Activated naive CD8-positive, alpha-beta T cell treated with anti-CD3 and anti-CD28 coated beads, Interleukin-2, amount 50 U/mL, for 24 hours (primary cell): ENCODE measurements around the gene ASTN2.

Source experiments
- ATAC-seq: fragments of 150-1000 bp; cut with Tn5 transposase; one replicate; pipeline ENCODE4 v1.10.0; 2021
- DNase-seq: peaks from one replicate; pipeline ENCODE4 v3.0.0; 2021
- H3K27ac Mint-ChIP-seq: one replicate; pipeline ENCODE4 v1.8.0; 2021; ENCODE audit warnings: mild to moderate bottlenecking, mixed read lengths
- H3K27me3 Mint-ChIP-seq: one replicate; pipeline ENCODE4 v1.8.0; 2021; ENCODE audit warnings: mixed read lengths
- H3K36me3 Mint-ChIP-seq: one replicate; pipeline ENCODE4 v1.8.0; 2021; ENCODE audit warnings: low read depth, mixed read lengths
- H3K4me1 Mint-ChIP-seq: one replicate; pipeline ENCODE4 v1.8.0; 2021; ENCODE audit warnings: mixed read lengths
- H3K4me3 Mint-ChIP-seq: one replicate; pipeline ENCODE4 v1.8.0; 2021; ENCODE audit warnings: mild to moderate bottlenecking, moderate library complexity, mixed read lengths
- H3K9me3 Mint-ChIP-seq: one replicate; pipeline ENCODE4 v1.8.0; 2021; ENCODE audit warnings: mixed read lengths

ASTN2 gene

GRCh38 chr9:116417464-116417863 is 997.4 kb downstream of the ASTN2 start:
- Mint-ChIP-seq H3K9me3 (no peaks in the 10 kb centered on the region), H3K36me3 (peaks cover 6% of the 10 kb centered on the region), H3K4me1 (no peaks in the 10 kb centered on the region), H3K27me3 (no peaks in the 10 kb centered on the region), H3K27ac (no peak overlapping the region), H3K4me3 (no peak overlapping the region)
- no peak for ATAC-seq
- DNase-seq, result no peak

- Mint-ChIP-seq H3K4me3 (no peak overlapping the region), H3K27me3 (no peaks in the 10 kb centered on the region), H3K9me3 (no peaks in the 10 kb centered on the region), H3K36me3 (peaks cover 6% of the 10 kb centered on the region), H3K4me1 (no peaks in the 10 kb centered on the region), H3K27ac (no peak overlapping the region)
- ATAC-seq (no peak), DNase-seq (no peak)
Measured at GRCh38 chr9:116416421-116416820, 998.4 kb downstream of the ASTN2 start.

- Mint-ChIP-seq H3K9me3 (no peaks in the 10 kb centered on the region), H3K4me3 (no peak overlapping the region), H3K27me3 (no peaks in the 10 kb centered on the region), H3K4me1 (no peaks in the 10 kb centered on the region), H3K36me3 (no peaks in the 10 kb centered on the region), H3K27ac (no peak overlapping the region)
- ATAC-seq (no peak), DNase-seq (no peak)
Measured at GRCh38 chr9:116414374-116414773, 1000.5 kb downstream of the ASTN2 start.

GRCh38 chr9:116411506-116411905 is 1003.4 kb downstream of the ASTN2 start:
- no peak overlapping the region for H3K27ac Mint-ChIP-seq
- H3K4me3 Mint-ChIP-seq, result no peak overlapping the region
- H3K4me1 Mint-ChIP-seq, result no peaks in the 10 kb centered on the region
- DNase-seq, result no peak
- H3K27me3 Mint-ChIP-seq, result no peaks in the 10 kb centered on the region
- no peaks in the 10 kb centered on the region for H3K9me3 Mint-ChIP-seq
- no peaks in the 10 kb centered on the region for H3K36me3 Mint-ChIP-seq
- no peak for ATAC-seq

- no peak overlapping the region for H3K27ac Mint-ChIP-seq
- no peaks in the 10 kb centered on the region for H3K36me3 Mint-ChIP-seq
Measured at GRCh38 chr9:116409638-116410037, 1005.2 kb downstream of the ASTN2 start.

GRCh38 chr9:116409129-116409528 is 1005.7 kb downstream of the ASTN2 start:
- H3K27ac Mint-ChIP-seq, result no peak overlapping the region
- H3K27me3 Mint-ChIP-seq, result no peaks in the 10 kb centered on the region
- H3K36me3 Mint-ChIP-seq, result no peaks in the 10 kb centered on the region
- H3K4me1 Mint-ChIP-seq, result no peaks in the 10 kb centered on the region
- no peak overlapping the region for H3K4me3 Mint-ChIP-seq
- ATAC-seq (no peak), DNase-seq (no peak)
- H3K9me3 Mint-ChIP-seq, result no peaks in the 10 kb centered on the region

More at GRCh38 chr9:116409638-116410037, 1005.2 kb downstream of the ASTN2 start:
- Mint-ChIP-seq H3K4me1 (no peaks in the 10 kb centered on the region), H3K9me3 (no peaks in the 10 kb centered on the region), H3K27me3 (no peaks in the 10 kb centered on the region), H3K4me3 (no peak overlapping the region)
- ATAC-seq, result no peak
- DNase-seq, result no peak

- H3K27me3 Mint-ChIP-seq, result no peaks in the 10 kb centered on the region
- no peak for ATAC-seq
- H3K27ac Mint-ChIP-seq, result no peak overlapping the region
- H3K36me3 Mint-ChIP-seq, result no peaks in the 10 kb centered on the region
- no peak overlapping the region for H3K4me3 Mint-ChIP-seq
- H3K9me3 Mint-ChIP-seq, result no peaks in the 10 kb centered on the region
- no peaks in the 10 kb centered on the region for H3K4me1 Mint-ChIP-seq
- DNase-seq, result no peak
Measured at GRCh38 chr9:116406469-116406868, 1008.4 kb downstream of the ASTN2 start.

GRCh38 chr9:116405321-116405720 is 1009.5 kb downstream of the ASTN2 start:
- Mint-ChIP-seq H3K4me1 (no peaks in the 10 kb centered on the region), H3K27ac (no peak overlapping the region), H3K9me3 (no peaks in the 10 kb centered on the region), H3K27me3 (no peaks in the 10 kb centered on the region), H3K4me3 (no peak overlapping the region), H3K36me3 (no peaks in the 10 kb centered on the region)
- DNase-seq, result no peak
- no peak for ATAC-seq

GRCh38 chr9:116404228-116404627 is 1010.6 kb downstream of the ASTN2 start:
- Mint-ChIP-seq H3K27ac (no peak overlapping the region), H3K36me3 (no peaks in the 10 kb centered on the region), H3K27me3 (no peaks in the 10 kb centered on the region), H3K9me3 (no peaks in the 10 kb centered on the region), H3K4me1 (no peaks in the 10 kb centered on the region), H3K4me3 (no peak overlapping the region)
- ATAC-seq, result no peak
- no peak for DNase-seq

GRCh38 chr9:116403171-116403570 is 1011.7 kb downstream of the ASTN2 start:
- H3K27me3 Mint-ChIP-seq, result no peaks in the 10 kb centered on the region

GRCh38 chr9:116395699-116396037 is 1019.2 kb downstream of the ASTN2 start:
- H3K27me3 Mint-ChIP-seq, result no peaks in the 10 kb centered on the region
- H3K4me3 Mint-ChIP-seq, result no peak overlapping the region
- no peak for ATAC-seq
- no peak for DNase-seq
- H3K27ac Mint-ChIP-seq, result no peak overlapping the region
- H3K9me3 Mint-ChIP-seq, result no peaks in the 10 kb centered on the region
- no peaks in the 10 kb centered on the region for H3K4me1 Mint-ChIP-seq
- H3K36me3 Mint-ChIP-seq, result peaks cover 2% of the 10 kb centered on the region

More at GRCh38 chr9:116403171-116403570, 1011.7 kb downstream of the ASTN2 start:
- DNase-seq (no peak), ATAC-seq (no peak)
- H3K9me3 Mint-ChIP-seq, result no peaks in the 10 kb centered on the region
- no peaks in the 10 kb centered on the region for H3K36me3 Mint-ChIP-seq
- no peaks in the 10 kb centered on the region for H3K4me1 Mint-ChIP-seq
- H3K4me3 Mint-ChIP-seq, result no peak overlapping the region
- no peak overlapping the region for H3K27ac Mint-ChIP-seq

- Mint-ChIP-seq H3K9me3 (no peaks in the 10 kb centered on the region), H3K4me1 (no peaks in the 10 kb centered on the region), H3K27ac (no peak overlapping the region), H3K4me3 (no peak overlapping the region), H3K36me3 (peaks cover 2% of the 10 kb centered on the region), H3K27me3 (no peaks in the 10 kb centered on the region)
- DNase-seq (no peak), ATAC-seq (no peak)
Measured at GRCh38 chr9:116394894-116395698, 1019.8 kb downstream of the ASTN2 start.

- peaks cover 2% of the 10 kb centered on the region for H3K36me3 Mint-ChIP-seq
- DNase-seq (no peak), ATAC-seq (no peak)
- no peaks in the 10 kb centered on the region for H3K9me3 Mint-ChIP-seq
- H3K27me3 Mint-ChIP-seq, result no peaks in the 10 kb centered on the region
- no peaks in the 10 kb centered on the region for H3K4me1 Mint-ChIP-seq
- H3K4me3 Mint-ChIP-seq, result no peak overlapping the region
- no peak overlapping the region for H3K27ac Mint-ChIP-seq
Measured at GRCh38 chr9:116394070-116394469, 1020.8 kb downstream of the ASTN2 start.

- Mint-ChIP-seq H3K9me3 (no peaks in the 10 kb centered on the region), H3K36me3 (peaks cover 2% of the 10 kb centered on the region), H3K27me3 (no peaks in the 10 kb centered on the region), H3K4me1 (no peaks in the 10 kb centered on the region), H3K4me3 (no peak overlapping the region), H3K27ac (no peak overlapping the region)
- ATAC-seq, result no peak
- DNase-seq, result no peak
Measured at GRCh38 chr9:116393198-116393597, 1021.7 kb downstream of the ASTN2 start.

- Mint-ChIP-seq H3K4me1 (no peaks in the 10 kb centered on the region), H3K27ac (no peak overlapping the region), H3K4me3 (no peak overlapping the region), H3K27me3 (no peaks in the 10 kb centered on the region), H3K9me3 (no peaks in the 10 kb centered on the region), H3K36me3 (peaks cover 2% of the 10 kb centered on the region)
- DNase-seq, result no peak
- peak; percentile 30 for ATAC-seq
Measured at GRCh38 chr9:116391306-116391900, 1023.5 kb downstream of the ASTN2 start.
